Caco-2 (cell line): ENCODE data around the gene ENTPD1. TPM values are rescaled to one million over a fixed set of nuclear protein-coding genes. Genes with fewer than 3 reads are reported as not detected.

Experiments used
- BruUV-seq: library from RNA; stranded (reverse); fragments of 400-500 nt; replicated peaks from 2 replicates; lab custom pipeline; 2021; lab: Mats Ljungman, UMichigan
- CTCF ChIA-PET: fragments of 300-600 bp; sonication (Branson Sonifier 250); formaldehyde crosslinking; loops from one replicate; lab custom pipeline; 2022; ENCODE audit warnings: antibody characterized with exemption; lab: Charles Lee
- POLR2A ChIA-PET: fragments of 300-600 bp; sonication (Branson Sonifier 250); formaldehyde crosslinking; loops from one replicate; lab custom pipeline; 2022; ENCODE audit warnings: antibody characterized with exemption; lab: Charles Lee
- DNase-seq, 2 experiments: peaks; one replicate each; pipeline versions ENCODE4 v3.0.0 to v3.0.0-alpha.2; 2020 to 2022
- H3K27me3 ChIP-seq: replicated peaks from 2 replicates; pipeline ENCODE4 v1.6.0; 2011; ENCODE audit warnings: low read length; ENCODE audit not compliant: control insufficient read depth, insufficient read depth
- H3K36me3 ChIP-seq: 2 replicates; pipeline ENCODE4 v1.5.1; 2011; ENCODE audit warnings: low read length; ENCODE audit not compliant: control insufficient read depth, insufficient read depth
- H3K4me1 ChIP-seq: fragments of 250-450 bp; sonication (Bioruptor Pico); 2 replicates; pipeline ENCODE4 v1.5.1; 2020; ENCODE audit warnings: mild to moderate bottlenecking
- H3K4me3 ChIP-seq: 2 replicates; pipeline ENCODE4 v1.5.1; 2011; ENCODE audit warnings: low read depth, mild to moderate bottlenecking, control low read depth, low read length
- H3K9me3 ChIP-seq: fragments of 250-450 bp; sonication (Bioruptor Pico); 2 replicates; pipeline ENCODE4 v1.5.1; 2020; ENCODE audit warnings: mild to moderate bottlenecking, moderate library complexity
- H3K27ac Mint-ChIP-seq: one replicate; pipeline ENCODE4 v1.8.0; 2022; ENCODE audit warnings: mixed read lengths; ENCODE audit not compliant: unreplicated experiment
- H3K27me3 Mint-ChIP-seq: one replicate; pipeline ENCODE4 v1.8.0; 2022; ENCODE audit warnings: mixed read lengths; ENCODE audit not compliant: insufficient read depth, unreplicated experiment
- H3K36me3 Mint-ChIP-seq: one replicate; pipeline ENCODE4 v1.8.0; 2022; ENCODE audit warnings: mild to moderate bottlenecking, mixed read lengths; ENCODE audit not compliant: insufficient read depth, unreplicated experiment
- H3K4me1 Mint-ChIP-seq: one replicate; pipeline ENCODE4 v1.8.0; 2022; ENCODE audit warnings: low read depth, mixed read lengths; ENCODE audit not compliant: unreplicated experiment
- H3K4me3 Mint-ChIP-seq: one replicate; pipeline ENCODE4 v1.8.0; 2022; ENCODE audit warnings: mild to moderate bottlenecking, moderate library complexity, mixed read lengths; ENCODE audit not compliant: unreplicated experiment
- H3K9me3 Mint-ChIP-seq: one replicate; pipeline ENCODE4 v1.8.0; 2022; ENCODE audit warnings: mixed read lengths; ENCODE audit not compliant: unreplicated experiment
- intact Hi-C: fragments of 100-400 bp; cut with micrococcal nuclease; formaldehyde crosslinking; loops from one replicate; pipeline ENCODE4 v1.10.0; 2022; ENCODE audit not compliant: unreplicated experiment
- total RNA-seq: library from RNA; stranded (reverse); gene quantifications from 2 replicates; pipeline ENCODE4 v1.2.3, GENCODE V29; 2022
- TF ChIP-seq, protein P1 (sequence below), 2 experiments: fragments of 200-600 bp in 1 of 2; IDR thresholded peaks; 1 replicate in 1 of 2; 2 replicates in 1 of 2; pipeline versions ENCODE4 v1.5.1 to v1.8.0; 2011 to 2022; ENCODE audit warnings: antibody characterized with exemption in 1 of 2, control low read depth in 1 of 2, inconsistent platforms in 1 of 2, low read depth in 1 of 2, low read length in 1 of 2, mild to moderate bottlenecking in 1 of 2, moderate library complexity in 1 of 2; ENCODE audit not compliant: insufficient read depth in 1 of 2, severe bottlenecking in 1 of 2, unreplicated experiment in 1 of 2

ENTPD1 gene
- total RNA-seq, 1 experiment from 2014 or later: 2.2 TPM

DNA sequence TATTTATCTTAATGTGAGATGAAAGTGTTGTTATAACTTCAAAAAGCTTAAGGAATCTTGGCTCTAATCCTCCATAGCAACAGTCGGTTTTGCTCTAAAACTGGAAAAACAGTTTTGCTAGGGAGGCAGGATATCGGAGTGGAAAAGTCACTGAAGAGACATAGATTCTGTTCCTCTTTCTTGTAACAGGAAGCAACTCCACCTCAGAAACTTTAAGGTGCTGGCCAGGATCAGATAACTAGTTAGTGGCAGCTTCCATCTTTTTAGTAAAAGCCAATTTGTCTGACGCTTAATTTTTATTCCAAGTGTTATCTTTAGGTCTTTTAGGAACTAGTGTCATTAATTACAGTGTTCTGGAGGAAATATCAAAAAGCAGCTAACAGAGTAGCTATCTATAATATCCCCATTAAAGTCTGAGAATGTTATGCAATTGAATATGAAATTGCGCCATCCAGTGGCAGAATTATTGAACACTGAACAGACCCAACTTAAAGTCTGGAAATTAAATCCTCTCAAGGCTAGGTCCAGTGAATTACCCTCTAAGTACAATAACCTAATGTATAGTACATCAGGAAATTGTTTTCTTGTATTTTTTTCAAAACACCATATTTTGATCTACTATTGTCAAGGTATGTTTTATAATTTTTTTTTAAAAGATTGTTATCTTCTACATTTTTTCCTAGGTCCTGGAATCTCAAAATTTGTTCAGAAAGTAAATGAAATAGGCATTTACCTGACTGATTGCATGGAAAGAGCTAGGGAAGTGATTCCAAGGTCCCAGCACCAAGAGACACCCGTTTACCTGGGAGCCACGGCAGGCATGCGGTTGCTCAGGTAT is 85.9 kb downstream of the ENTPD1 start:
- TF ChIP-seq, protein P1, sequence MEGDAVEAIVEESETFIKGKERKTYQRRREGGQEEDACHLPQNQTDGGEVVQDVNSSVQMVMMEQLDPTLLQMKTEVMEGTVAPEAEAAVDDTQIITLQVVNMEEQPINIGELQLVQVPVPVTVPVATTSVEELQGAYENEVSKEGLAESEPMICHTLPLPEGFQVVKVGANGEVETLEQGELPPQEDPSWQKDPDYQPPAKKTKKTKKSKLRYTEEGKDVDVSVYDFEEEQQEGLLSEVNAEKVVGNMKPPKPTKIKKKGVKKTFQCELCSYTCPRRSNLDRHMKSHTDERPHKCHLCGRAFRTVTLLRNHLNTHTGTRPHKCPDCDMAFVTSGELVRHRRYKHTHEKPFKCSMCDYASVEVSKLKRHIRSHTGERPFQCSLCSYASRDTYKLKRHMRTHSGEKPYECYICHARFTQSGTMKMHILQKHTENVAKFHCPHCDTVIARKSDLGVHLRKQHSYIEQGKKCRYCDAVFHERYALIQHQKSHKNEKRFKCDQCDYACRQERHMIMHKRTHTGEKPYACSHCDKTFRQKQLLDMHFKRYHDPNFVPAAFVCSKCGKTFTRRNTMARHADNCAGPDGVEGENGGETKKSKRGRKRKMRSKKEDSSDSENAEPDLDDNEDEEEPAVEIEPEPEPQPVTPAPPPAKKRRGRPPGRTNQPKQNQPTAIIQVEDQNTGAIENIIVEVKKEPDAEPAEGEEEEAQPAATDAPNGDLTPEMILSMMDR (IDR thresholded peaks at IDR 0.05; ENCODE audit: insufficient read depth in 1 of 2, low read depth in 1 of 2, low read length in 1 of 2, severe bottlenecking in 1 of 2, unreplicated experiment in 1 of 2): peak; percentile 53 to 58
- Histone ChIP-seq H3K9me3 (no peaks in the 10 kb centered on the region), H3K4me3 (no peak overlapping the region), H3K4me1 (peaks cover 18% of the 10 kb centered on the region), H3K27me3 (no peaks in the 10 kb centered on the region), H3K36me3 (no peaks in the 10 kb centered on the region)
- Mint-ChIP-seq H3K9me3 (no peaks in the 10 kb centered on the region), H3K27ac (no peak overlapping the region), H3K4me1 (no peaks in the 10 kb centered on the region), H3K4me3 (no peak overlapping the region), H3K27me3 (no peaks in the 10 kb centered on the region), H3K36me3 (no peaks in the 10 kb centered on the region)
- ChIA-PET POLR2A (no interaction called here), CTCF (interaction anchor here (0.6 to 5.4 kb wide), 5 partner anchors 24 to 148 kb away, joined by 3 to 85 read pairs (median 4); partner anchors contain the start of genes CC2D2B and TCTN3)
- BruUV-seq: no TSS peak
- peak in 1 of 2 experiments; percentile 49 for DNase-seq
- intact Hi-C loops: loop anchor here (1.0 kb wide), 1 partner anchor 148 kb away; no protein-coding TSS in a partner anchor

DNA sequence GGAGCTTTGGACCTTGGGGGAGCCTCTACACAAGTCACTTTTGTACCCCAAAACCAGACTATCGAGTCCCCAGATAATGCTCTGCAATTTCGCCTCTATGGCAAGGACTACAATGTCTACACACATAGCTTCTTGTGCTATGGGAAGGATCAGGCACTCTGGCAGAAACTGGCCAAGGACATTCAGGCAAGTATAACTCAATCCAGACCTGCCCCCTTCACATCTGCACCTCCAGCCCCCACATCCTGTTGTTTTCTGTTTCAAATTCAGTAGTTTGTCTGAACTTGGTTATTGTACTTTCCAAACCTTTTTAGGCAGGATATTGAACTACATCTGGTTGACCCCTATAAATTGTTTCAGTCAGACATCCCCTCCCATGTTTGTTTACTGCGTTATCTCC is 89.4 kb downstream of the ENTPD1 start:
- no peaks in the 10 kb centered on the region for H3K9me3 Mint-ChIP-seq
- Histone ChIP-seq H3K4me3 (no peak overlapping the region), H3K4me1 (peaks cover 14% of the 10 kb centered on the region), H3K27me3 (no peaks in the 10 kb centered on the region), H3K36me3 (no peaks in the 10 kb centered on the region), H3K9me3 (no peaks in the 10 kb centered on the region)
- no peak overlapping the region for H3K4me3 Mint-ChIP-seq
- no peaks in the 10 kb centered on the region for H3K4me1 Mint-ChIP-seq
- intact Hi-C loops: no loop called here
- ChIA-PET POLR2A (no interaction called here), CTCF (no interaction called here)
- H3K27ac Mint-ChIP-seq: no peak overlapping the region
- H3K36me3 Mint-ChIP-seq: no peaks in the 10 kb centered on the region
- no peak for DNase-seq
- BruUV-seq: no TSS peak
- TF ChIP-seq, protein P1 (IDR thresholded peaks at IDR 0.05; ENCODE audit: insufficient read depth in 1 of 2, low read depth in 1 of 2, low read length in 1 of 2, severe bottlenecking in 1 of 2, unreplicated experiment in 1 of 2): no peak
- H3K27me3 Mint-ChIP-seq: no peaks in the 10 kb centered on the region

DNA sequence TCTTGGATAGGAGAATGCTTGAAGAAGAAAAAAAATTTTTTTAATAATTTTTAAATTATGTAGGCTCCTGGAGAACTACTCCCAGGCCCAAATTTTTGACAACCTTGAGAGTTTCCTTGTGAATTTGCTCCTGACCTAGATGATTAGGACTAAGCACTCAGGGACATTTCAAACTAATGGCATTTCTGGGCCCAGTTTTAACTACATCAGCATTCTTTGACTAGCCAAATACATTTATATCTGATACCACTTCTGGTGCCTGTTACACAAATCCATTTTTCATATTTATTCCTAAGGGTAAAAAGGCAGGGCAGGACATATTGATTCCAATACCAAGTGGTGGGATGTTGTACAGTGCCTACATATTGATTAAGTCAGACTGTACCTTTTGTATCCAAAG is 91.0 kb downstream of the ENTPD1 start:
- no TSS peak for BruUV-seq
- Histone ChIP-seq H3K27me3 (no peaks in the 10 kb centered on the region), H3K4me3 (no peak overlapping the region), H3K36me3 (no peaks in the 10 kb centered on the region), H3K9me3 (no peaks in the 10 kb centered on the region), H3K4me1 (no peaks in the 10 kb centered on the region)
- no peak overlapping the region for H3K4me3 Mint-ChIP-seq
- H3K4me1 Mint-ChIP-seq: no peaks in the 10 kb centered on the region
- intact Hi-C loops: no loop called here
- no peak overlapping the region for H3K27ac Mint-ChIP-seq
- TF ChIP-seq, protein P1 (IDR thresholded peaks at IDR 0.05; ENCODE audit: insufficient read depth in 1 of 2, low read depth in 1 of 2, low read length in 1 of 2, severe bottlenecking in 1 of 2, unreplicated experiment in 1 of 2): no peak
- no peaks in the 10 kb centered on the region for H3K9me3 Mint-ChIP-seq
- H3K36me3 Mint-ChIP-seq: no peaks in the 10 kb centered on the region
- DNase-seq: no peak
- CTCF ChIA-PET: interaction anchor here (0.7 to 4.0 kb wide), 2 partner anchors 18 to 153 kb away, joined by 3 to 11 read pairs; partner anchors contain the start of gene TCTN3
- no peaks in the 10 kb centered on the region for H3K27me3 Mint-ChIP-seq
- POLR2A ChIA-PET: no interaction called here
